KMS-11 (cell line): Measurements from ENCODE around the gene NUP98.
"Not testable (repeated sequence)": the region's sequence is repeated elsewhere in the genome, so short reads cannot be mapped to it uniquely, and the experiment has no call there.

ENCODE experiments used
- H2AFZ ChIP-seq: fragments of 200-600 bp; sonication (generic); 2 replicates; pipeline ENCODE4 v1.6.1; 2016; ENCODE audit warnings: antibody characterized with exemption, mixed run types, low read depth
- H3K27ac ChIP-seq: fragments of 200-600 bp; sonication (generic); 2 replicates; pipeline ENCODE4 v1.6.1; 2016; ENCODE audit warnings: mild to moderate bottlenecking, mixed run types
- H3K27me3 ChIP-seq: fragments of 200-600 bp; sonication (generic); 2 replicates; pipeline ENCODE4 v1.6.1; 2017; ENCODE audit warnings: mild to moderate bottlenecking, low read depth, mixed run types, moderate library complexity; ENCODE audit not compliant: insufficient read depth
- H3K36me3 ChIP-seq: fragments of 200-600 bp; sonication (generic); 2 replicates; pipeline ENCODE4 v1.6.1; 2017; ENCODE audit warnings: mild to moderate bottlenecking, mixed run types; ENCODE audit not compliant: insufficient read depth
- H3K4me1 ChIP-seq: fragments of 200-600 bp; sonication (generic); 2 replicates; pipeline ENCODE4 v1.6.1; 2016; ENCODE audit warnings: mild to moderate bottlenecking, low read depth, mixed run types; ENCODE audit not compliant: poor library complexity, severe bottlenecking
- H3K4me2 ChIP-seq: fragments of 200-600 bp; sonication (generic); 2 replicates; pipeline ENCODE4 v1.7.0; 2016; ENCODE audit warnings: mild to moderate bottlenecking, mixed run types
- H3K4me3 ChIP-seq: fragments of 200-600 bp; sonication (generic); IDR thresholded peaks from 2 replicates; pipeline ENCODE4 v1.6.1; 2017; ENCODE audit warnings: low read depth, low read length, mixed read lengths; ENCODE audit not compliant: insufficient read depth
- H3K79me2 ChIP-seq: fragments of 200-600 bp; sonication (generic); 2 replicates; pipeline ENCODE4 v1.6.1; 2016; ENCODE audit warnings: low read depth, mixed run types; ENCODE audit not compliant: insufficient read depth
- H3K9ac ChIP-seq: fragments of 200-600 bp; sonication (generic); 2 replicates; pipeline ENCODE4 v1.6.1; 2016; ENCODE audit warnings: mild to moderate bottlenecking, mixed run types
- H4K20me1 ChIP-seq: fragments of 200-600 bp; sonication (generic); 2 replicates; pipeline ENCODE4 v1.6.1; 2016; ENCODE audit warnings: mild to moderate bottlenecking, mixed run types; ENCODE audit not compliant: insufficient read depth
- TF ChIP-seq, protein P1 (sequence below): fragments of 200-600 bp; sonication (generic); conservative IDR thresholded peaks from 2 replicates; pipeline ENCODE4 v1.6.1; 2017; ENCODE audit warnings: low read depth, mild to moderate bottlenecking, antibody characterized with exemption, low read length, moderate library complexity, mixed read lengths

The NUP98 gene

DNA sequence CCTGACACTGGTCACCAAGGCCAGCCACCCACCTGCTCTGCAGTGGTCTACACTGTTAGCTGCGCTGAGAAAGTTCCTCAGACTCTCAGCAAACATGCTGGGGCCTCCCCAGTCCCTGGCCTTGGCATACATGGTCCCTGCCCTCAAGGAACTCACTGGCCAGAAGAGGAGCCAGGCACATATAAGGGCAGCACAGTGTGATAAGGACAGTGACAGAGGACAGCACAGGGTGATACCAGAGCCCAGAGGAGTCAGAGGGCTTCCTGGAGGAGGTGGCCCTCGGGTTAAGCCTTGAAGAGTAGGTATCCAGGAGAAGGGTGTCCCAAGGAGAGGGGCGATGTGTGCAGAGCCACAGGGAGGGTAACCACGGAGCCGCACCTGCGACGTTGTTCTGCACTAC is 151.8 kb downstream of the NUP98 start:
- peaks cover 14% of the 10 kb centered on the region; the same call in 1 of the 2 replicates for H3K27me3 ChIP-seq
- no peak overlapping the region for H3K9ac ChIP-seq
- H3K27ac ChIP-seq: no peak overlapping the region
- no peaks in the 10 kb centered on the region for H3K79me2 ChIP-seq
- H4K20me1 ChIP-seq: no peaks in the 10 kb centered on the region
- TF ChIP-seq, protein P1, sequence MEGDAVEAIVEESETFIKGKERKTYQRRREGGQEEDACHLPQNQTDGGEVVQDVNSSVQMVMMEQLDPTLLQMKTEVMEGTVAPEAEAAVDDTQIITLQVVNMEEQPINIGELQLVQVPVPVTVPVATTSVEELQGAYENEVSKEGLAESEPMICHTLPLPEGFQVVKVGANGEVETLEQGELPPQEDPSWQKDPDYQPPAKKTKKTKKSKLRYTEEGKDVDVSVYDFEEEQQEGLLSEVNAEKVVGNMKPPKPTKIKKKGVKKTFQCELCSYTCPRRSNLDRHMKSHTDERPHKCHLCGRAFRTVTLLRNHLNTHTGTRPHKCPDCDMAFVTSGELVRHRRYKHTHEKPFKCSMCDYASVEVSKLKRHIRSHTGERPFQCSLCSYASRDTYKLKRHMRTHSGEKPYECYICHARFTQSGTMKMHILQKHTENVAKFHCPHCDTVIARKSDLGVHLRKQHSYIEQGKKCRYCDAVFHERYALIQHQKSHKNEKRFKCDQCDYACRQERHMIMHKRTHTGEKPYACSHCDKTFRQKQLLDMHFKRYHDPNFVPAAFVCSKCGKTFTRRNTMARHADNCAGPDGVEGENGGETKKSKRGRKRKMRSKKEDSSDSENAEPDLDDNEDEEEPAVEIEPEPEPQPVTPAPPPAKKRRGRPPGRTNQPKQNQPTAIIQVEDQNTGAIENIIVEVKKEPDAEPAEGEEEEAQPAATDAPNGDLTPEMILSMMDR: no peak
- no peak overlapping the region for H3K4me3 ChIP-seq
- H2AFZ ChIP-seq: no peak overlapping the region
- H3K4me1 ChIP-seq: peaks cover 5% of the 10 kb centered on the region
- H3K36me3 ChIP-seq: no peaks in the 10 kb centered on the region
- no peak overlapping the region for H3K4me2 ChIP-seq

DNA sequence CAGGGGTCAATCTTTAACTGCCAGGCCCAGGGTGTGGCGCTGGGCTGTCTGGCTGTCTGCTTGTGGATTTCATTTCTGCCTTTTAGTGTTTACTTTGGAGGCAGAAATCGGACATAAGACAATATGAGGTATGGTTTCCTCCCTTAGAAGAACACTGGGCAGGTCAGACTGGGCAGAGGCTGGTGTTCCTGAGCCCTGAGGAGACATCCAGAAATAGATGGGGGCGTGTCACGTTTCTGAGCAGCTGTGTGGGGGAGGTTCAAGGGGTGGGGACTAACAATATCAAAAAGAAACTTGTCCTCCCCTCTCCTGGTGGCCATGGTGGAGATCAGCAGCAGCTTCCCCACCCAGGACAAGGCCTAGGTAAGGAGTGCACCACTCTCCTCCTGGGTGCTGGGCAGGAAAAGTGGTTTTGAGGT is 152.5 kb downstream of the NUP98 start, which contains the start of gene ART1:
Gene ART1 (plus strand): TSS at position 312 of the 419 bp plus-strand sequence. CDS start 14,086 bp downstream, outside the sequence.
- H3K27me3 ChIP-seq: peaks cover 14% of the 10 kb centered on the region; the same call in 1 of the 2 replicates
- no peak within 1 kb of the TSS for H2AFZ ChIP-seq
- H3K79me2 ChIP-seq: no peaks in the 10 kb centered on the region

DNA sequence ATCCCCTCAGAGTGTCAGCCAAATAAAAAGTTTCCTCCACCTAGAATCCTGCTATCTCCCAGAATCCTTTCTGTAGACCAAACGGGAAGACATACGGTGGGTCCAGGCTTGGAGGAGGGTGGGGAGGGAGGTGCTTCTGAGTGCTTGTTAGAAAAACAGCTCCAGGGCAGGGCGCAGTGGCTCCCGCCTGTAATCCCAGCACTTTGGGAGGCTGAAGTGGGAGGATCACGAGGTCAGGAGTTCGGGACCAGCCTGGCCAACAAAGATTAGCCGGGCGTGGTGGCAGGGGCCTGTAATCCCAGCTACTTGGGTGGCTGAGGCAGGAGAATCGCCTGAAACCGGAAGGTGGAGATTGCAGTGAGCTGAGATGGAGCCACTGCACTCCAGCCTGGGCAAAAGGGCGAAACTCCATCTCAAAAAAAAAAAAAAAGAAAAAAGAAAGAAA is 154.2 kb downstream of the NUP98 start:
- not testable (repeated sequence) for H2AFZ ChIP-seq, H3K4me3 ChIP-seq, H3K27ac ChIP-seq

More for the DNA sequence above, 152.5 kb downstream of the NUP98 start, which contains the start of gene ART1:
- no peak within 1 kb of the TSS for H3K27ac ChIP-seq
- no peaks in the 10 kb centered on the region for H4K20me1 ChIP-seq
- peaks cover 5% of the 10 kb centered on the region for H3K4me1 ChIP-seq
- no peak within 1 kb of the TSS for H3K4me3 ChIP-seq
- no peak within 1 kb of the TSS for H3K4me2 ChIP-seq
- H3K9ac ChIP-seq: no peak within 1 kb of the TSS
- TF ChIP-seq, protein P1: no peak
- H3K36me3 ChIP-seq: no peaks in the 10 kb centered on the region

DNA sequence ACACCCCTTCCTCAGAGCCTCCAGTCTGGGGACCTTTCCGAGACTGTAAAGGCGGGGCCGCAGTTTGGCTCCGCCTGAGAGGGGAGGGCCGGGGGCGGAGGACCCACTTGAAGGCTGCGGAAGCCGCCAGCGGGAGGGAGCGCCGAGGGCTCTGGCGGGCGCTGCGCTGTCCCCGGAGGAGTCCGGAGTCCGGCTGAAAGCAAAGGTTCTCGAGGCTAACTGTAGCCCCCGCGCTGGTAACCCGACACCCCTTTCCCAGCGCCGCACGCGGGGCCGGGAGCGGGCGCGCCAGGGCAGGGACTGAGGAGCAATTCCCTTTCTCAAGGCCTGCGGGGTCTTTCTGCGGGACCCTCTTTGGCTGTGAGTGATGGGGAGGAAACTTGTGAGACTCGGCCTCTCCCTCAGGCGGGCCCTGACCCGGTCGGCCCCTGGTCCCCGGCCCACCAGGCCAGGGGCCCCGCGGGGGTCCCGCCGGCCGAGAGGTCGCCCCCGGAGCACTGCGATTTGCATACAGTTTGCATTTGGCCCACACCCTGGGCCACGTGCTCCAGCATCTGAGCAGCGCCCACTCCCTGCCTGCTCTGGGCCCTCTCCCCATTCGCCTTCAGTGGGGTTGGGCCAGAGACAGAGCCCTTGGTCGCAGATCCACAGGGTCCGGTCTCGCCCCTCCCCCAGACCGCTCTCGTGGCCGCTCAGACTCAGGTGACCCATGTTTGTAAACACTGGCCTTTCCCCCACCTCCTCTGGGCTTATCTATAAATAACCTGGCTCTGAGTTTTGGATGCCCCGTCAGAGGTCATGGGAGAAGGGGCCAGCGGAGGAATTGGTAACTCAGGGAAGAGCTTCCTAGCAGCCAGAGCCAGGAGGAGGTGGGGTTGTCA is 155.0 kb downstream of the NUP98 start:
- H3K27me3 ChIP-seq: no peaks in the 10 kb centered on the region
- H3K4me2 ChIP-seq: peak overlapping the region; percentile 95
- H3K27ac ChIP-seq: no peak overlapping the region
- H3K4me3 ChIP-seq: no peak overlapping the region
- no peaks in the 10 kb centered on the region for H3K79me2 ChIP-seq
- peak overlapping the region; percentile 46; the same call in 1 of the 2 replicates for H3K9ac ChIP-seq
- TF ChIP-seq, protein P1: no peak
- peak overlapping the region; percentile 94 for H2AFZ ChIP-seq
- peaks cover 5% of the 10 kb centered on the region for H3K4me1 ChIP-seq
- no peaks in the 10 kb centered on the region for H4K20me1 ChIP-seq
- no peaks in the 10 kb centered on the region for H3K36me3 ChIP-seq

More for the DNA sequence above, 154.2 kb downstream of the NUP98 start:
- not testable (repeated sequence) for H4K20me1 ChIP-seq, H3K9ac ChIP-seq, H3K4me2 ChIP-seq, H3K4me1 ChIP-seq, H3K79me2 ChIP-seq, H3K27me3 ChIP-seq, H3K36me3 ChIP-seq

DNA sequence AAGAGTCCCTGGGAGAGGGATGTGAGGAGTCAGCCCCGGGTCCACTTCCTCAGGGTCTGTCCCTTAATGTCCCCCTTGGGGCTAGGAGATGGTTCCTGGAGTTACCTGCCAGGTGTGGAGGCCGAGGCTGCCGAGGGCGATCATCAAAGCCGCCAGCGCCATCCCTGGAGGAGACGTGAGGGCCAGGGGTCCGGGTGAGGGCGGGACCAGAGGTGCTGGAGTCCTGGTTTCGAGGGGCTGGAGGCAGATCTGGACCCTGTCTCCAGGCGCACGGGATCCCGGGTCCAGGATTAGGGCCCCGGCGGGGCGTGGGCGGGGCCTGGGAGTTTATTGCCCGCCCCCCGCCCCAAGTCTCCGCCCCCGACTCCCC is 155.7 kb downstream of the NUP98 start, which contains the start of gene ART5:
Gene ART5 (minus strand): TSS at position 292 of the 370 bp plus-strand sequence. CDS start 130 bp downstream, at position 162.
- H3K9ac ChIP-seq: peak within 1 kb of the TSS; percentile 46; the same call in 1 of the 2 replicates
- H3K36me3 ChIP-seq: no peaks in the 10 kb centered on the region
- peaks cover 5% of the 10 kb centered on the region for H3K4me1 ChIP-seq
- H3K27ac ChIP-seq: no peak within 1 kb of the TSS
- no peaks in the 10 kb centered on the region for H3K27me3 ChIP-seq
- H3K79me2 ChIP-seq: no peaks in the 10 kb centered on the region
- no peaks in the 10 kb centered on the region for H4K20me1 ChIP-seq
- TF ChIP-seq, protein P1: no peak
- peak within 1 kb of the TSS; percentile 95 for H3K4me2 ChIP-seq
- no peak within 1 kb of the TSS for H3K4me3 ChIP-seq
- H2AFZ ChIP-seq: peak within 1 kb of the TSS; percentile 94
